Measurements from ENCODE around the gene ARFGAP2. TPM values are rescaled to one million over a fixed set of nuclear protein-coding genes. Genes with fewer than 3 reads are reported as not detected.

ARFGAP2 gene
- total RNA-seq, 1 experiment from 2014 or later: 100.0 TPM

DNA sequence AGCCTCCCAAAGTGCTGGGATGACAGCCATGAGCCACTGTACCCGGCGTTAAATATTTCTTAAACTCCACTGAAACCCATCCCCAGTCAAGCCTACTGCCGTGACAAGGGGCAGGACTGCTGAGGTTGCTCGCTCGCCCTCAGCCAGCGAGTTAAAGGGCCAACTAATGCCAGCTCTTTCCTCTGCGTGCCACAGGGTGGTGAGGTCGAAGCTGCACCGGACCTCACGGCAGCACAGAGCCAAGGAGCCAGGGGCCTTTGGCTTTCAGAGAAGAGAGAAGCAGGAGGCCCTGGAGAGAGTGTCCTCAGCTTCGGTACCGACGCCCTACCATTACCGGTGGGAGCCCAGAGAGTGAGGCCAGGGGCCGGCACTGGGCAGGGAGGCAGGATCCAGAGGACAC, 12.8 kb downstream of the ARFGAP2 start:
- intact Hi-C loops (cut with micrococcal nuclease; ENCODE audit: unreplicated experiment): no loop called here
- H3K9me3 ChIP-seq: no peaks in the 10 kb centered on the region
- peaks cover 11% of the 10 kb centered on the region for H3K36me3 ChIP-seq (ENCODE audit: control insufficient read depth, insufficient read depth, low read length)
- CTCF ChIA-PET: interaction anchor here (1.4 kb wide), 1 partner anchor 16 kb away, joined by 4 read pairs; no protein-coding TSS in a partner anchor
- no peaks in the 10 kb centered on the region for H3K4me1 ChIP-seq
- POLR2A ChIA-PET: no interaction called here
- H3K27me3 Mint-ChIP-seq (ENCODE audit: insufficient read depth, unreplicated experiment): no peaks in the 10 kb centered on the region
- no peak overlapping the region for H3K4me3 Mint-ChIP-seq (ENCODE audit: unreplicated experiment)
- no peak for DNase-seq
- TF ChIP-seq, protein P1, sequence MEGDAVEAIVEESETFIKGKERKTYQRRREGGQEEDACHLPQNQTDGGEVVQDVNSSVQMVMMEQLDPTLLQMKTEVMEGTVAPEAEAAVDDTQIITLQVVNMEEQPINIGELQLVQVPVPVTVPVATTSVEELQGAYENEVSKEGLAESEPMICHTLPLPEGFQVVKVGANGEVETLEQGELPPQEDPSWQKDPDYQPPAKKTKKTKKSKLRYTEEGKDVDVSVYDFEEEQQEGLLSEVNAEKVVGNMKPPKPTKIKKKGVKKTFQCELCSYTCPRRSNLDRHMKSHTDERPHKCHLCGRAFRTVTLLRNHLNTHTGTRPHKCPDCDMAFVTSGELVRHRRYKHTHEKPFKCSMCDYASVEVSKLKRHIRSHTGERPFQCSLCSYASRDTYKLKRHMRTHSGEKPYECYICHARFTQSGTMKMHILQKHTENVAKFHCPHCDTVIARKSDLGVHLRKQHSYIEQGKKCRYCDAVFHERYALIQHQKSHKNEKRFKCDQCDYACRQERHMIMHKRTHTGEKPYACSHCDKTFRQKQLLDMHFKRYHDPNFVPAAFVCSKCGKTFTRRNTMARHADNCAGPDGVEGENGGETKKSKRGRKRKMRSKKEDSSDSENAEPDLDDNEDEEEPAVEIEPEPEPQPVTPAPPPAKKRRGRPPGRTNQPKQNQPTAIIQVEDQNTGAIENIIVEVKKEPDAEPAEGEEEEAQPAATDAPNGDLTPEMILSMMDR (IDR thresholded peaks at IDR 0.05; ENCODE audit: insufficient read depth in 1 of 2, low read depth in 1 of 2, low read length in 1 of 2, severe bottlenecking in 1 of 2, unreplicated experiment in 1 of 2): no peak
- no peak overlapping the region for H3K4me3 ChIP-seq (ENCODE audit: low read depth, low read length)
- BruUV-seq (replicated peaks): no TSS peak
- no peaks in the 10 kb centered on the region for H3K27me3 ChIP-seq (replicated peaks; ENCODE audit: control insufficient read depth, insufficient read depth, low read length)
- H3K9me3 Mint-ChIP-seq (ENCODE audit: unreplicated experiment): no peaks in the 10 kb centered on the region
- peaks cover 80% of the 10 kb centered on the region for H3K36me3 Mint-ChIP-seq (ENCODE audit: insufficient read depth, unreplicated experiment)
- no peak overlapping the region for H3K27ac Mint-ChIP-seq (ENCODE audit: unreplicated experiment)
- H3K4me1 Mint-ChIP-seq (ENCODE audit: low read depth, unreplicated experiment): no peaks in the 10 kb centered on the region

DNA sequence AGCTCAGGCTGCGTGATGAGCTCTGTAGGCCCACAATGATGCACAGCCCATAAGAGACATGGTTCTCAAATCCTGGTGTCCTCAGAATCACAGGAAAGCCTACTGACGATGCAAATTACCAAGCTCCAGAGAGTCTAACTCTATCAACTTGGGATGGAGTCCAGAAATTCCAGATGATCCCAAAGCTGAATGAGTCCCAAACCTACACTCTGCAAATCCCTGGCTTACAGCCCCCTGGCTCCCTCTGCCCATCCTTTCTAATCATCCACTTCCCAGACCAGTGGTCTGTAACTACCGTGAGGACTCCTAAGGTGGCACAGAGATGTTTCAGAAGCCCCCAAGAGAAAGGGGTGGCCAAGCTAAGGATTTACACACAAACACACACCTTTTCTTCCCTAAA, 13.5 kb downstream of the ARFGAP2 start:
- Mint-ChIP-seq H3K4me3 (ENCODE audit: unreplicated experiment) (no peak overlapping the region), H3K36me3 (ENCODE audit: insufficient read depth, unreplicated experiment) (peaks cover 87% of the 10 kb centered on the region), H3K27ac (ENCODE audit: unreplicated experiment) (no peak overlapping the region), H3K27me3 (ENCODE audit: insufficient read depth, unreplicated experiment) (no peaks in the 10 kb centered on the region), H3K4me1 (ENCODE audit: low read depth, unreplicated experiment) (peaks cover 4% of the 10 kb centered on the region), H3K9me3 (ENCODE audit: unreplicated experiment) (no peaks in the 10 kb centered on the region)
- intact Hi-C loops (cut with micrococcal nuclease; ENCODE audit: unreplicated experiment): no loop called here
- Histone ChIP-seq H3K36me3 (ENCODE audit: control insufficient read depth, insufficient read depth, low read length) (peaks cover 10% of the 10 kb centered on the region), H3K4me3 (ENCODE audit: low read depth, low read length) (no peak overlapping the region), H3K9me3 (no peaks in the 10 kb centered on the region), H3K4me1 (no peaks in the 10 kb centered on the region), H3K27me3 (replicated peaks; ENCODE audit: control insufficient read depth, insufficient read depth, low read length) (no peaks in the 10 kb centered on the region)
- CTCF ChIA-PET: interaction anchor here (0.6 to 2.0 kb wide), 7 partner anchors 10 to 270 kb away, joined by 3 to 8 read pairs (median 4); no protein-coding TSS in a partner anchor
- POLR2A ChIA-PET: interaction anchor here (0.5 to 0.7 kb wide), 4 partner anchors 30 to 254 kb away, joined by 3 to 8 read pairs (median 4); no protein-coding TSS in a partner anchor
- BruUV-seq (replicated peaks): no TSS peak
- no peak for DNase-seq
- TF ChIP-seq, protein P1 (IDR thresholded peaks at IDR 0.05; ENCODE audit: insufficient read depth in 1 of 2, low read depth in 1 of 2, low read length in 1 of 2, severe bottlenecking in 1 of 2, unreplicated experiment in 1 of 2): no peak

DNA sequence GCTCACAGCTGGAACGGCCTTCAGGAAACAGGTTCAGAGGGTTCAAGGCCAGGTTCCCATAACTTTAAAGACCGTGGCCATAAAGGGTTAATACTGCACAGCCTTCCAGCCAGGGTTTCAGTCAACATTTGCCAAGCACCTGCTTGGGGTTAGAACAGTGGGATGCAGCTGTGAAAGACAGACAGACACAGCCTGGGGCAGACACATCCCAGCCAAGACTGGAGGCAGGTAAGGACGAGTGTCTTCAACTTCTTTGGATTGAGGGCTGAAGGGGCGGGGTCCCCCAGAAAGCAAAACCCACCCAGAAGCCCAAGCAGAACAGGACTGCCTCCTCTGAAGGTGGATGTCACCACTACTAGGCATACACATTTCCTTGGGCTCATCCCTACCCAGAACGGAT, 14.3 kb downstream of the ARFGAP2 start:
- ChIA-PET CTCF (interaction anchor here (0.8 to 2.0 kb wide), 4 partner anchors 9 to 269 kb away, joined by 3 to 8 read pairs (median 4); no protein-coding TSS in a partner anchor), POLR2A (no interaction called here)
- H3K27me3 Mint-ChIP-seq (ENCODE audit: insufficient read depth, unreplicated experiment): no peaks in the 10 kb centered on the region
- Histone ChIP-seq H3K9me3 (no peaks in the 10 kb centered on the region), H3K4me1 (no peaks in the 10 kb centered on the region), H3K4me3 (ENCODE audit: low read depth, low read length) (no peak overlapping the region), H3K36me3 (ENCODE audit: control insufficient read depth, insufficient read depth, low read length) (peaks cover 8% of the 10 kb centered on the region), H3K27me3 (replicated peaks; ENCODE audit: control insufficient read depth, insufficient read depth, low read length) (no peaks in the 10 kb centered on the region)
- no peaks in the 10 kb centered on the region for H3K9me3 Mint-ChIP-seq (ENCODE audit: unreplicated experiment)
- TF ChIP-seq, protein P1 (IDR thresholded peaks at IDR 0.05; ENCODE audit: insufficient read depth in 1 of 2, low read depth in 1 of 2, low read length in 1 of 2, severe bottlenecking in 1 of 2, unreplicated experiment in 1 of 2): no peak
- no peak overlapping the region for H3K4me3 Mint-ChIP-seq (ENCODE audit: unreplicated experiment)
- H3K27ac Mint-ChIP-seq (ENCODE audit: unreplicated experiment): no peak overlapping the region
- intact Hi-C loops (cut with micrococcal nuclease; ENCODE audit: unreplicated experiment): no loop called here
- BruUV-seq (replicated peaks): no TSS peak
- no peak for DNase-seq
- H3K4me1 Mint-ChIP-seq (ENCODE audit: low read depth, unreplicated experiment): peaks cover 7% of the 10 kb centered on the region
- H3K36me3 Mint-ChIP-seq (ENCODE audit: insufficient read depth, unreplicated experiment): peaks cover 82% of the 10 kb centered on the region
